ENCODE results near the gene RASGRP2.

The RASGRP2 gene

GRCh38 chr11:64770120-64770519 lies 26.2 kb upstream of the RASGRP2 start:
- DNase-seq, result no peak

GRCh38 chr11:64769283-64769682 lies 25.3 kb upstream of the RASGRP2 start:
- DNase-seq, result no peak

GRCh38 chr11:64768300-64768694 lies 24.4 kb upstream of the RASGRP2 start:
- no peak for DNase-seq

- DNase-seq, result peak; percentile 70
Observed at GRCh38 chr11:64767344-64768299, 23.7 kb upstream of the RASGRP2 start.

GRCh38 chr11:64766881-64767280 lies 22.9 kb upstream of the RASGRP2 start:
- DNase-seq, result no peak

- DNase-seq, result no peak
Observed at GRCh38 chr11:64765851-64766665, 22.1 kb upstream of the RASGRP2 start.

- DNase-seq, result no peak
Observed at GRCh38 chr11:64765291-64765850, 21.4 kb upstream of the RASGRP2 start.

- DNase-seq, result no peak
Observed at GRCh38 chr11:64764753-64765152, 20.8 kb upstream of the RASGRP2 start.

GRCh38 chr11:64764040-64764611 lies 20.2 kb upstream of the RASGRP2 start:
- DNase-seq, result peak; percentile 69

GRCh38 chr11:64763526-64764039 lies 19.6 kb upstream of the RASGRP2 start:
- DNase-seq, result no peak

GRCh38 chr11:64762674-64763525 lies 19.0 kb upstream of the RASGRP2 start:
- DNase-seq, result no peak

GRCh38 chr11:64762277-64762673 lies 18.3 kb upstream of the RASGRP2 start:
- no peak for DNase-seq

- no peak for DNase-seq
Observed at GRCh38 chr11:64760759-64761420, 16.9 kb upstream of the RASGRP2 start.

- no peak for DNase-seq
Observed at GRCh38 chr11:64759722-64760719, 16.1 kb upstream of the RASGRP2 start, which contains the start of gene PYGM. Gene PYGM (minus strand): TSS chr11:64759974. CDS start chr11:64759898, 76 bp downstream.

GRCh38 chr11:64759131-64759721 lies 15.3 kb upstream of the RASGRP2 start:
- DNase-seq, result no peak

GRCh38 chr11:64758330-64759079 lies 14.6 kb upstream of the RASGRP2 start:
- DNase-seq, result no peak

- no peak for DNase-seq
Observed at GRCh38 chr11:64757549-64758329, 13.8 kb upstream of the RASGRP2 start.

All from central memory CD4-positive, alpha-beta T cell (primary cell).